Measurements from ENCODE around the gene KIF19. TPM values are rescaled to one million over a fixed set of nuclear protein-coding genes. Genes with fewer than 3 reads are reported as not detected.

KIF19 gene
- polyA plus RNA-seq, 12 donors, result 0.92 to 2.0 (median 1.5) TPM; not detected in 2

- no peak for DNase-seq
Measured at GRCh38 chr17:74337834-74338500, 11.9 kb downstream of the KIF19 start.

- no peak for DNase-seq
Measured at GRCh38 chr17:74339537-74340195, 13.6 kb downstream of the KIF19 start.

- DNase-seq, result no peak
Measured at GRCh38 chr17:74340470-74341023, 14.5 kb downstream of the KIF19 start.

DNA sequence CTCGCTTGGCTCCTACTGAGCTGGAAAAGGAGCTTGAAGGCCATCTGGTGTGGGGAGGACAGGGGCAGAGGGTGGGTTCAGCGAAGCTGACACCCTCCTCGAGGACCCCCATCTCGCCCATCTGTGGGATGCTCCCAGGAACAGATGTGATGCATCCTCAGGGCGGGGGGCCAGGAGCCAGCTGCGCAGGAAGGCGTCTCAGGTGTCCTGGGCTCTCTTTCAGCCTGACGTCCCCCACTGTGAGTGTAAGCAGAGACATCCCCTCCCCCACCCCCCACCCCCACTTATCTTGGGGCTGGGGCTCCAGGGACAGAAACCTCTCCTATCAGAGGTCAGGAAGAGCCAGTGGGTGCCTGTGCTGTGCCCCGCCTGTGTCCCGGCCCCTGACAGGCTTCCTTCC, 16.2 kb downstream of the KIF19 start:
- DNase-seq, result no peak

- DNase-seq, result no peak
Measured at GRCh38 chr17:74343121-74343520, 17.1 kb downstream of the KIF19 start.

GRCh38 chr17:74343526-74344284, 17.7 kb downstream of the KIF19 start:
- no peak for DNase-seq

DNA sequence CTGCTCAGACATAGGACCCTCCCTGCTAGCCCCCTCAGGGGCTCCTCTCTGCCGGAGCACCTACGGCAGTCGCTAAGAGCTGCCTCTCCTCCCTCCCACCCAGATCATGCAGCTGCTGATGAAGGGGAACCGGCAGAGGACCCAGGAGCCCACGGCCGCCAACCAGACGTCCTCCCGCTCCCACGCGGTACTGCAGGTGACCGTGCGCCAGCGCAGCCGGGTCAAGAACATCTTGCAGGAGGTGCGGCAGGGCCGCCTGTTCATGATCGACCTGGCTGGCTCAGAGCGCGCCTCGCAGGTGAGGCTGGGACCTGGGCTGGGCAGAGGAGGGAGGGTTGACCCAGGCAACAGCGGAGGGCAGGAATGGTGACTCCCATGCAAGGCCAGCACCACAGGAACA, 18.6 kb downstream of the KIF19 start:
- DNase-seq, result no peak

GRCh38 chr17:74345433-74346241, 19.6 kb downstream of the KIF19 start:
- no peak for DNase-seq

- DNase-seq, result no peak
Measured at GRCh38 chr17:74347646-74348045, 21.6 kb downstream of the KIF19 start.

- no peak for DNase-seq
Measured at GRCh38 chr17:74349120-74349519, 23.1 kb downstream of the KIF19 start.

- DNase-seq, result no peak
Measured at GRCh38 chr17:74350486-74350885, 24.5 kb downstream of the KIF19 start.

DNA sequence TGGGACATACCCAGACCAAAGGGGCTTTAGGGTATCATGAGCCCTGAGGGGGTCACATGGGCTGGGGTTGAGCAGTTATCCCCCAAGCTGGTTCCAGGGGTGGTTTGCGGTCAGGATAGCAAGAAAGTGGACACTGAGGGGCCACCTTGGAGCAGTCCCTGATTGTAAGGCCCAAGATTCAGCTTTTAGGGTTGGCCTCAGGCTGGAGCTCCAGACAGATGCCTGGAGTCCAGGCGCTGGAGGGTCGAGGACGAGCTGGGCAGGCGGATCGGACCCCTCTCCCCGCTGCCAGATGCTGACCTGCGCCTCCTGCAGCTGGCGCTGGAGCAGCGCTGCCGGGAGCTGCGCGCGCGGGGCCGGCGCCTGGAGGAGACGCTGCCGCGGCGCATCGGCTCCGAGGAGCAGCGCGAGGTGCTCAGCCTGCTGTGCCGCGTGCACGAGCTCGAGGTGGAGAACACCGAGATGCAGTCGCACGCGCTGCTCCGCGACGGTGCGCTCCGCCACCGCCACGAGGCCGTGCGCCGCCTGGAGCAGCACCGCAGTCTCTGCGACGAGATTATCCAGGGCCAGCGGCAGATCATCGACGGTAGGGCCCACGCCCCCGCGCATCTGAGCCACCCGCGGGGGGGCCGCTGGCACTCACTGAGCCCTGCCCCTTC, 25.7 kb downstream of the KIF19 start:
- DNase-seq, result no peak

DNA sequence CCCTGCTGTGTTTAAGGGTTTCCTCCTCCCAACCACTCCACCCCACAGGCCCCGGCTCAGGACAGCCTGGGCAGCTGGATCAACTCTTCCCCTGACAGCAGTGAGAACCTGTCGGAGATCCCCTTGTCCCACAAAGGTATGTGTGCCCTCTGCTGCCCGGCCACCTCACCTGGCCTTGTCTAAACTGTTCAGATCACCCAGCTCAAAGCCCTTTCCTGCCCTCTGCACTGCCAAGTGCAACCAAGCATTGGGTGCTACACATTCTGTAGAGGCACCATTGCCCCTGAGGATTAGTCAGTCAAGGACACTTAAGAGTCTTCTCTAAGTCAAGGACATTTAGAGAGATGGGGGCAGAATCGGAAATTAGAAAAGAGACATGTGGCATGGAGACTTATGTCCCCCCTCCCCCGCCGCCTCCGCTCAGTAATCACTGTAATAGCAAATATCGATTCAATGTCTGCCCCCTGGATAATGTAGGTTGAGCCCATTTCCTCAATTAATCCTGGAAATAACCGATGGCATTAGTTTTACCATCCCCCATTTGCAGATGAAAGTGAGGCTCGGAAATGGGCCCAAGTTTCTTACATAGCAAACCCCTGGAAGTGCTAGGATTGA, 27.5 kb downstream of the KIF19 start:
- DNase-seq, result no peak

- DNase-seq, result no peak
Measured at GRCh38 chr17:74354123-74354522, 28.1 kb downstream of the KIF19 start.

DNA sequence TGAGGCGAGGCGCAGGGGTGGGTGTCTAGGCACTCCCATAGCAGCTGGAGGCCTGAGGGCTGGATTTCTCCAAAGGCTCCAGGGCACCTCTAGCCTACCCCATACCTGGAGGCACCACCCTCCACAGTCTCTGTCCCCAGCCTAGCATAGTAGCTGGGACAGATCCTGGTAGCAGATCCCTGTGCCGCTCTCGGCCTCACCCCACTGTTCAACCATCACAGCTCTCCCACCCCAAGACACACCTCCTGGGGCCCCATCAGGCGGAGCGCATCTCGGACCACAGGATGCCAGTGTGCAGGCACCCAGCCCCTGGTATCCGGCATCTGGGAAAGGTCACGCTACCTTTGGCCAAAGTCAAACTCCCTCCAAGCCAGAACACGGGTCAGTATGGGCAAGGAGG, 28.5 kb downstream of the KIF19 start:
- DNase-seq, result no peak

DNA sequence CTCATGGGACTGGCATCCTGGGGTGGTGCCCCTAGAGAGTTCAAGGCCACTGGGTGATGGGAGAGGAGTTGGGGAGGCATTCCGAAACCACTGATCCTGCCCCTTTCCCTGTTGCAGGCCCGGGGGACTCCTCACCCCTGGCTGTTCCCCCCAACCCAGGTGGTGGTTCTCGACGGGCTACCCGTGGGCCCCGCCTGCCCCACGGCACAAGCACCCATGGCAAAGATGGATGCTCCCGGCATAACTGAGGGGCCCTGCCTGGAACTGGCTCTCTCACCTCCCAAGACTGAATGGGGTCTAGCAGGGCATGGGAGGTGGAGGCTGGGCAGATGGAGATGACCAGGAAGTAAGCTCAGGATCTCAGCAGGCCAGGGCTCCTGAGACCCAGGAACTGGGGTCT, 29.0 kb downstream of the KIF19 start:
- no peak for DNase-seq

- DNase-seq, result no peak
Measured at GRCh38 chr17:74356646-74357465, 30.8 kb downstream of the KIF19 start.

DNA sequence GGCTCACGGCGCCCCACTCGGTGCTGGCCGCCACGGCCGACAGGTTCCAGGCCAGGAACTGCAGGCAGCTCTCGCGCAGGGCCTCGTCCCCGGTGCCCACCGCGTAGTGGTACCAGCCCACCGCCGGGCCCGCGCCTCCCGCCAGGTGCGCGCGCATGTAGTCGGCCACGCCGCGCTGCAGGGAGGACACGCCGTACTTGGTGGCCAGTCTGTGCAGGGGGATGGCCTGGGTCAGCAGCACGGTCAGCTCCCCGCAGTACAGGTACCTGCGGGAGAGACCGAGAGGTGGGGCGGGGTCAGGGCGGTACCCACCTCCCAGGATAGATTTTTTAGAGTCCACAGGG, 31.4 kb downstream of the KIF19 start:
- DNase-seq, result no peak

DNA sequence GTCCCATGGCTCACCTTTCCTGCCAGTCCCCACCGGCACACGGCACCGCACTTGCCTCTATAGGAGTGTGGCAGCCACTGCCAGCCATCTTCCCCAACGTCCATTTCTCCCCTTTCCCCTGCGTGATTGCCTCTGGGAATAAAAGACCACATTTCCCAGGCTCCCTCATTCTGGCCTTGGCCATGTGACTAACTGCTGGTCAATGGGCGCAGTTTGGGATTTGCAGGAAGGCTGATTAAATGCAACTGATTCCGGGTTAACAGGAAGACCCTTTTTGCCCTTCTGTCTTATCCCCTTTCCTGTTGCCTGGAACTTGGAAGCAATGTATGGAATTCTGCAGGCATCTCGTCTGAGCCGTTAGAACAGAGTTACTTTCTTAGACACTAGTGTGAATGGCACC, 32.7 kb downstream of the KIF19 start:
- DNase-seq, result no peak

GRCh38 chr17:74359916-74360315, 33.9 kb downstream of the KIF19 start:
- no peak for DNase-seq

Measured in muscle of arm (tissue), 12 donors.